K562 (cell line): ENCODE results near the gene PDLIM7. TPM values are rescaled to one million over a fixed set of nuclear protein-coding genes. Genes with fewer than 3 reads are reported as not detected.

Source experiments
- ARID3A ChIP-seq: IDR thresholded peaks from 2 replicates; pipeline ENCODE4 v1.6.1; 2012; ENCODE audit warnings: low read depth, low read length, improper control_type of control experiment, borderline replicate concordance
- BRF2 ChIP-seq: IDR thresholded peaks from 3 replicates; pipeline ENCODE4 v1.6.1; 2011; ENCODE audit warnings: borderline replicate concordance, mild to moderate bottlenecking; ENCODE audit not compliant: insufficient read length, insufficient read depth
- CC2D1A ChIP-seq: fragments of 450-650 bp; IDR thresholded peaks from 2 replicates; pipeline ENCODE4 v1.6.1; 2017; ENCODE audit warnings: mild to moderate bottlenecking
- E2F4 ChIP-seq: sonication (generic); formaldehyde crosslinking; IDR thresholded peaks from 2 replicates; pipeline ENCODE4 v1.8.0; 2022; ENCODE audit warnings: mild to moderate bottlenecking, low read depth, missing genetic modification reagents
- ELF1 ChIP-seq: fragments of 200-800 bp; sonication (Bioruptor generic); IDR thresholded peaks from 2 replicates; pipeline ENCODE4 v1.6.1; 2016; ENCODE audit warnings: missing genetic modification characterization, missing compliant biosample characterization
- HCFC1 ChIP-seq: IDR thresholded peaks from 2 replicates; pipeline ENCODE4 v1.6.1; 2012; ENCODE audit warnings: low read depth, low read length, improper control_type of control experiment
- MLX ChIP-seq, 2 experiments: fragments of 450-650 bp in 1 of 2; sonication (generic) in 1 of 2; formaldehyde crosslinking; conservative IDR thresholded peaks; 2 replicates each; pipeline versions ENCODE4 v1.4.0 to v1.8.1; 2020 to 2022; ENCODE audit warnings: mild to moderate bottlenecking in 1 of 2, missing genetic modification reagents in 1 of 2
- ZBTB9 ChIP-seq: fragments of 450-650 bp; formaldehyde crosslinking; IDR thresholded peaks from 2 replicates; pipeline ENCODE4 v1.4.0; 2020; ENCODE audit warnings: mild to moderate bottlenecking, moderate library complexity
- ZNF165 ChIP-seq: fragments of 250-450 bp; sonication (Bioruptor Pico); IDR thresholded peaks from 2 replicates; pipeline ENCODE4 v1.4.0; 2020; ENCODE audit warnings: borderline replicate concordance
- ZNF444 ChIP-seq: fragments of 250-450 bp; sonication (Bioruptor Pico); IDR thresholded peaks from 2 replicates; pipeline ENCODE4 v1.4.0; 2020; ENCODE audit warnings: mild to moderate bottlenecking, moderate library complexity
- ZNF592 ChIP-seq: fragments of 450-650 bp; IDR thresholded peaks from 2 replicates; pipeline ENCODE4 v1.6.1; 2017; ENCODE audit warnings: antibody characterized with exemption, mild to moderate bottlenecking
- ZNF668 ChIP-seq: fragments of 250-450 bp; sonication (Bioruptor Pico); IDR thresholded peaks from 2 replicates; pipeline ENCODE4 v1.8.0; 2022; ENCODE audit warnings: mild to moderate bottlenecking, inconsistent platforms
- ZNF77 ChIP-seq: fragments of 250-450 bp; sonication (Bioruptor Pico); IDR thresholded peaks from 2 replicates; pipeline ENCODE4 v1.5.0; 2020
- ZZZ3 ChIP-seq: fragments of 450-650 bp; IDR thresholded peaks from 2 replicates; pipeline ENCODE4 v1.6.1; 2016; ENCODE audit warnings: antibody characterized with exemption, mild to moderate bottlenecking, moderate library complexity
- polyA plus RNA-seq, 8 experiments: library from polyadenylated mRNA; depleted of rRNA in 4 of 8; stranded (reverse) in 5 of 8; unstranded in 3 of 8; fragments of >200 nt; fragmentation: Nextera tagmentation in 2 of 8; fragmentation: Illumina TruSeq in 1 of 8; extraction: Ambion mirVana in 2 of 8; extraction: Trizol in 1 of 8; gene quantifications; 2 replicates each; pipeline versions ENCODE4 v1.2.1 to v1.2.3, GENCODE V29; 2011 to 2014; ENCODE audit warnings: inconsistent platforms in 1 of 8, missing spikeins in 1 of 8
- total RNA-seq, 7 experiments: library from RNA; depleted of rRNA in 6 of 7; stranded (reverse); fragments of >200 nt in 6 of 7; fragmentation: Illumina TruSeq in 2 of 7; extraction: Trizol in 2 of 7; gene quantifications; 2 replicates each; pipeline versions ENCODE4 v1.2.1 to v1.2.3, GENCODE V29; 2011 to 2021; ENCODE audit warnings: low replicate concordance in 1 of 7

The PDLIM7 gene
- total and polyA plus RNA-seq, 9 of the 15 experiments (the other 6 are each of a cell fraction or from before 2014, with no cell fraction given) = 2.1 to 124 (median 32.6) TPM

- TF ChIP-seq ZBTB9 (CRISPR knock-in tag) = no peak
- no peak for TF ChIP-seq CC2D1A
- TF ChIP-seq E2F4 (CRISPR knock-in tag) = no peak
- TF ChIP-seq ZNF592 = peak; percentile 44
- TF ChIP-seq ZZZ3 = no peak
- TF ChIP-seq ELF1 (tag) = peak; percentile 37; the same call in 1 of the 2 replicates
- TF ChIP-seq ZNF165 = no peak
- no peak for TF ChIP-seq BRF2
- TF ChIP-seq ZNF444 (CRISPR knock-in tag) = no peak
- no peak for TF ChIP-seq ZNF668 (CRISPR knock-in tag)
- no peak for TF ChIP-seq ZNF77 (CRISPR knock-in tag)
- TF ChIP-seq ARID3A = no peak
- TF ChIP-seq MLX (CRISPR knock-in tag; conservative IDR thresholded peaks at IDR 0.05) = no peak
- no peak for TF ChIP-seq HCFC1
These were observed 12.1 kb upstream of the PDLIM7 start, which contains the start of gene DOK3 (continued) for GRCh38 chr5:177509381-177509951.
